Measurements from ENCODE around the gene ANTXRL.

DNA sequence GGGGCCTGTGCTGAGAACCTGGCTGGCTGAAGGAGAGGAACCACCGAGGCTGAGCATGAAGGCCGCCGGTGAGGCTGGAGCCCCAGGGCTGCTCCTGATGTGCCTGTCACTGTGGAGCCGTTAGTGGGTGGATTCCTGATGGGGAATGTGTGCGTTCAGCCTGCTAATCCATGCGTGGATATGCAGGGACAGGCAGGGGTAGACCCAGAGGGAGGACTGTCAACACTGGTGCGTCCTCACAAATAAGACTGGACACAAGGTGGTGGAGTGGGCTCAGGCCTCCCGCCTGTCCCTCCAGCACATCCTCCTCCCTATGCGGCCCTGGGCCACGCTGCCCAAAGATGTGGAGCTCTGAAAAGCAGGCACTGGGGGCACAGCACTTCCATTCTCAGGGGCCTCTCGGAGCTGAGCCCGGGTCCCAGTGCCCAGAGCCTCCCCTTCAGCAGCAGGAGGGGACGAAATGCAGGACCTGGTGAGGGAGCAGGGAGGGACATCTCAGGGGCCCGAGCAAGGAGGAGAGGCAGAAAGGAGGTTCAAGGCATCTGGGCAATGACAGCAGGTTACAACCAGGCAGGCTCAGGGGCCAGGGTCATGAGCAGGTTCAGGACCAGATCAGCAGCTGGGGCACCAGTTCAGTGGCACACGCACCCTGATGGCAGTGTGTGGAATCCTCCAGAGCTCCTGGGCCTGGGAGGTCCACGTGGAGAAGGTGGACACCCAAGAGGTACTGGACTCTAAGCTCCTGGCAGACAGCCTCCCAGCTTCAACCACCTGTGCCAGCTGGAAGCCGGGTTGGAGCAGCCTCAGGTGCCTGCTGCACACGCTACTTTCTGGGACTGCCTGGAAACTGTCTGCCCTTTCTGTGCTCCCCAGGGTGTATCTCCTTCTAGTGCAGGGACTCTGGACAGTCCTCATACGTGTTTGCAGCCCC, 33.5 kb upstream of the ANTXRL start:
- TF ChIP-seq, protein P1, sequence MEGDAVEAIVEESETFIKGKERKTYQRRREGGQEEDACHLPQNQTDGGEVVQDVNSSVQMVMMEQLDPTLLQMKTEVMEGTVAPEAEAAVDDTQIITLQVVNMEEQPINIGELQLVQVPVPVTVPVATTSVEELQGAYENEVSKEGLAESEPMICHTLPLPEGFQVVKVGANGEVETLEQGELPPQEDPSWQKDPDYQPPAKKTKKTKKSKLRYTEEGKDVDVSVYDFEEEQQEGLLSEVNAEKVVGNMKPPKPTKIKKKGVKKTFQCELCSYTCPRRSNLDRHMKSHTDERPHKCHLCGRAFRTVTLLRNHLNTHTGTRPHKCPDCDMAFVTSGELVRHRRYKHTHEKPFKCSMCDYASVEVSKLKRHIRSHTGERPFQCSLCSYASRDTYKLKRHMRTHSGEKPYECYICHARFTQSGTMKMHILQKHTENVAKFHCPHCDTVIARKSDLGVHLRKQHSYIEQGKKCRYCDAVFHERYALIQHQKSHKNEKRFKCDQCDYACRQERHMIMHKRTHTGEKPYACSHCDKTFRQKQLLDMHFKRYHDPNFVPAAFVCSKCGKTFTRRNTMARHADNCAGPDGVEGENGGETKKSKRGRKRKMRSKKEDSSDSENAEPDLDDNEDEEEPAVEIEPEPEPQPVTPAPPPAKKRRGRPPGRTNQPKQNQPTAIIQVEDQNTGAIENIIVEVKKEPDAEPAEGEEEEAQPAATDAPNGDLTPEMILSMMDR (IDR thresholded peaks at IDR 0.05; ENCODE audit: poor library complexity, severe bottlenecking) = no peak
- TF ChIP-seq MXI1 (conservative IDR thresholded peaks at IDR 0.05; ENCODE audit: poor library complexity, severe bottlenecking) = no peak
- no peak for TF ChIP-seq EZH2 (IDR thresholded peaks at IDR 0.05; ENCODE audit: borderline replicate concordance, insufficient read depth, low read length, poor library complexity, severe bottlenecking)

All from neural cell (in vitro differentiated cells).